Hepatocyte (in vitro differentiated cells): ENCODE data around the gene PCDHGA8. TPM values are rescaled to one million over a fixed set of nuclear protein-coding genes. Genes with fewer than 3 reads are reported as not detected.

Experiments
- DNase-seq: peaks from one replicate; pipeline ENCODE4 v3.0.0-alpha.2; 2016; ENCODE audit warnings: low spot score
- H2AFZ ChIP-seq: fragments of 200-600 bp; sonication (generic); 2 replicates; pipeline ENCODE4 v1.6.0; 2016; ENCODE audit warnings: antibody characterized with exemption, mild to moderate bottlenecking
- H3K27ac ChIP-seq: fragments of 200-600 bp; sonication (generic); 2 replicates; pipeline ENCODE4 v1.5.1; 2016; ENCODE audit warnings: mild to moderate bottlenecking
- H3K27me3 ChIP-seq: fragments of 200-600 bp; sonication (generic); 2 replicates; pipeline ENCODE4 v1.6.1; 2016
- H3K36me3 ChIP-seq: fragments of 200-600 bp; sonication (generic); replicated peaks from 2 replicates; pipeline ENCODE4 v1.5.1; 2016; ENCODE audit warnings: low read depth; ENCODE audit not compliant: insufficient read depth
- H3K4me1 ChIP-seq: fragments of 200-600 bp; sonication (generic); 2 replicates; pipeline ENCODE4 v1.5.1; 2016; ENCODE audit warnings: mild to moderate bottlenecking, moderate library complexity; ENCODE audit not compliant: insufficient read depth
- H3K4me2 ChIP-seq: fragments of 200-600 bp; sonication (generic); 2 replicates; pipeline ENCODE4 v1.6.0; 2016
- H3K4me3 ChIP-seq: fragments of 200-600 bp; sonication (generic); 2 replicates; pipeline ENCODE4 v1.5.1; 2016; ENCODE audit warnings: mild to moderate bottlenecking
- H3K79me2 ChIP-seq: fragments of 200-600 bp; sonication (generic); 2 replicates; pipeline ENCODE4 v1.6.0; 2017; ENCODE audit warnings: mild to moderate bottlenecking
- H3K9me2 ChIP-seq: fragments of 200-600 bp; sonication (generic); replicated peaks from 2 replicates; pipeline ENCODE4 v1.6.0; 2017; ENCODE audit warnings: mild to moderate bottlenecking; ENCODE audit not compliant: insufficient read depth
- H3K9me3 ChIP-seq: fragments of 200-600 bp; sonication (generic); 2 replicates; pipeline ENCODE4 v1.5.1; 2016; ENCODE audit warnings: low read depth, mild to moderate bottlenecking
- H4K20me1 ChIP-seq: fragments of 200-600 bp; sonication (generic); 2 replicates; pipeline ENCODE4 v1.6.0; 2016; ENCODE audit warnings: mild to moderate bottlenecking; ENCODE audit not compliant: insufficient read depth, poor library complexity, severe bottlenecking
- CTCF ChIP-seq: fragments of 200-600 bp; sonication (generic); IDR thresholded peaks from 2 replicates; pipeline ENCODE4 v1.5.1; 2016; ENCODE audit warnings: antibody characterized with exemption, mild to moderate bottlenecking; ENCODE audit not compliant: poor library complexity
- EZH2 ChIP-seq: fragments of 200-600 bp; sonication (generic); IDR thresholded peaks from 2 replicates; pipeline ENCODE4 v1.6.1; 2016; ENCODE audit warnings: antibody characterized with exemption, mild to moderate bottlenecking, borderline replicate concordance
- EZH2phosphoT487 ChIP-seq: fragments of 200-600 bp; sonication (generic); IDR thresholded peaks from one replicate; pipeline ENCODE4 v1.6.1; 2018; ENCODE audit warnings: antibody characterized with exemption, mild to moderate bottlenecking, low read depth, moderate library complexity; ENCODE audit not compliant: unreplicated experiment, severe bottlenecking
- WGBS: methylation state at CpG from one replicate; pipeline ENCODE4 v1.1.6; 2016; ENCODE audit warnings: low lambda C conversion rate; ENCODE audit errors: missing lambda C conversion rate; 5-methylcytosine and 5-hydroxymethylcytosine counted together
- polyA plus RNA-seq: library from polyadenylated mRNA; unstranded; fragments of >200 nt; fragmentation: Nextera tagmentation; extraction: Ambion mirVana; gene quantifications from 2 replicates; pipeline ENCODE4 v1.2.1, GENCODE V29; 2016
- total RNA-seq: library from RNA; depleted of rRNA; stranded (reverse); fragments of >200 nt; gene quantifications from 2 replicates; pipeline ENCODE4 v1.2.3, GENCODE V29; 2014

Gene PCDHGA8
- total and polyA plus RNA-seq, 2 experiments from 2014 or later, result 0.53 to 1.00 TPM

GRCh38 chr5:141421489-141421855 lies 29.0 kb downstream of the PCDHGA8 start:
- Histone ChIP-seq H3K4me1 (no peaks in the 10 kb centered on the region), H3K27me3 (no peaks in the 10 kb centered on the region), H3K36me3 (peaks cover 14% of the 10 kb centered on the region), H3K4me3 (peak overlapping the region; percentile 29), H3K27ac (no peak overlapping the region), H3K9me3 (peaks cover 77% of the 10 kb centered on the region), H3K9me2 (no peaks in the 10 kb centered on the region), H3K79me2 (peaks cover 13% of the 10 kb centered on the region), H3K4me2 (peak overlapping the region; percentile 60), H4K20me1 (no peaks in the 10 kb centered on the region), H2AFZ (no peak overlapping the region)
- TF ChIP-seq EZH2phosphoT487 (no peak), EZH2 (no peak), CTCF (no peak)
- WGBS, result 72% methylated on average over 13 of the region's 13 CpGs
- DNase-seq, result no peak

- Histone ChIP-seq H2AFZ (no peak overlapping the region), H3K4me2 (no peak overlapping the region), H4K20me1 (no peaks in the 10 kb centered on the region), H3K27ac (no peak overlapping the region), H3K9me2 (no peaks in the 10 kb centered on the region), H3K9me3 (peaks cover 90% of the 10 kb centered on the region), H3K36me3 (peaks cover 14% of the 10 kb centered on the region), H3K79me2 (peaks cover 13% of the 10 kb centered on the region), H3K4me3 (no peak overlapping the region), H3K27me3 (no peaks in the 10 kb centered on the region), H3K4me1 (no peaks in the 10 kb centered on the region)
- no peak for DNase-seq
- TF ChIP-seq CTCF (no peak), EZH2 (no peak), EZH2phosphoT487 (no peak)
- 99% methylated on average over 40 of the region's 42 CpGs for WGBS
Measured at GRCh38 chr5:141422742-141423291, 30.4 kb downstream of the PCDHGA8 start.

GRCh38 chr5:141427783-141428426 lies 35.5 kb downstream of the PCDHGA8 start:
- peaks cover 15% of the 10 kb centered on the region for H3K36me3 ChIP-seq
- H3K4me3 ChIP-seq, result no peak overlapping the region
- no peaks in the 10 kb centered on the region for H3K27me3 ChIP-seq
- no peak overlapping the region for H2AFZ ChIP-seq
- no peaks in the 10 kb centered on the region for H4K20me1 ChIP-seq
- WGBS, result over 99% methylated on average over 50 of the region's 53 CpGs
- H3K4me1 ChIP-seq, result no peaks in the 10 kb centered on the region
- no peaks in the 10 kb centered on the region for H3K9me2 ChIP-seq
- TF ChIP-seq CTCF (no peak), EZH2phosphoT487 (no peak), EZH2 (no peak)
- H3K9me3 ChIP-seq, result peaks cover 83% of the 10 kb centered on the region
- no peak overlapping the region for H3K27ac ChIP-seq
- DNase-seq, result no peak
- H3K4me2 ChIP-seq, result no peak overlapping the region
- peaks cover 15% of the 10 kb centered on the region for H3K79me2 ChIP-seq
